ENCODE data around the gene NATD1.

Gene NATD1

DNA sequence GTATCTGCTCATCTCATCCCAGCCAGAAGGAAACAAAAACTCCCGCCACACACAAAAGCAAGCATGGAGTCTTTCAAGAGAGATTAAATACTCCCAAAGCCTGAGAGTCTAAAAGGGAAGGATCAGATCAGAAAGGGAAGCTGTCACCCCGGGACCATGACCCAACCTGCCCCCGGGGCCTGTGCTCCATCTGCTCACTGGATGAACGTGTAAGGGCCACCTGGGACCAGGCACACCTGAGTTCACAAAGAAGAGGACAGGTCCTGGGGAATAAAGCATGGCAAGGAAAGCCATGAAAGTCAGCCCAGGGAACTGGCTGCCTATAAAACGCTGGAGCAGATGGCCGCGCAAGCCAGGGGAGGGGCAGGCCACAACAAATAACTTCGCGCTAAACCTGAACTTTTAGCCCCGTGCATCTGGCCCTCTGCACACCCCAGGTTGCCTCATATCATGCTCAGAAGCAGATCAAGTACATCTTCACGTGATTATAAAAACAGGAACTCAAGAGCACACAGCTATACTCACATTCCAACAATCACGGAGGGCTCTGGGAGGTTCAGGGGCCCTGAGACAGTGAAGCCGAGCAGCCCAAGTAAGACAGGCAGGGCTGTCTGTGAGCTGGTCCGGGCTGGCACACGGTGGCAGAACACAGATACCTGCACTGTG lies 42.7 kb downstream of the NATD1 start:
- H3K4me3 ChIP-seq (ENCODE audit: extremely low read depth, insufficient read depth, low read length, poor library complexity, severe bottlenecking) = no peak overlapping the region
- no peak overlapping the region for H3K27ac ChIP-seq (ENCODE audit: low read depth, low read length, severe bottlenecking)
- no peaks in the 10 kb centered on the region for H3K9me3 ChIP-seq (ENCODE audit: control insufficient read depth, low read length)
- H3K4me1 ChIP-seq (ENCODE audit: control insufficient read depth, insufficient read depth, low read length, poor library complexity, severe bottlenecking) = peaks cover 14% of the 10 kb centered on the region
- H3K36me3 ChIP-seq (ENCODE audit: control insufficient read depth, insufficient read depth, low read length) = peaks cover 35% of the 10 kb centered on the region
- WGBS, 2 experiments (ENCODE audit: insufficient coverage in 2 of 2) = 96 to 100% methylated on average over 14 of the region's 15 CpGs

DNA sequence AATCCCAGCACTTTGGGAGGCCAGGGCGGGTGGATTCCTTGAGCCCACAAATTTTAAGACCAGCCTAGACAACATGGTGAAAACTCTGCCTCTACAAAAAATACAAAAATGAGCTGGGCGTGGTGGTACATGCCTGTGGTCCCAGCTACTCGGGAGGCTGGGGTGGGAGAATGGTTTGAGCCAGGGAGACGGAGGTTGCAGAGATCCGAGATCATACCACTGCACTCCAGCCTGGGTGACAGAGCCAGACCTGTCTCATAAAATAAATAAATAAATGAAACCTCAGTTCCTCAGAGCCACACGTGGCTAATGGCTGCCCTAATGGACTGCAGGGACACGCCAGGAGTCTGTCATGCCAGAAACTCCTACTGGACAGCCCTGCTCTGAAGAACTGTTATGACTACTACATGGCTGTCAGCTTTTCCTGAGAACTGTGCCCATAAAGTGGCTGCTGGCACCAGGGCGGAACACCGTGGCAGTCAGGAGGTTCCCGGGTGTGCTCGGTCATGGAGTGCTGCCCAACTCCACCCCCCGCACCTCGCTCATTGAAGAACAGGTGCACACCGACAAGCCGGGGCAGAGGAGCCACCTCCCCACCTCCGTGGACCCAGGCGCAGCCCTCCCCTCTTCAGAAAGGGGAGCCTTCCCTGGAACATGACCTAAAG lies 43.6 kb downstream of the NATD1 start:
- Histone ChIP-seq H3K9me3 (ENCODE audit: control insufficient read depth, low read length) (no peaks in the 10 kb centered on the region), H3K4me3 (ENCODE audit: extremely low read depth, insufficient read depth, low read length, poor library complexity, severe bottlenecking) (no peak overlapping the region), H3K36me3 (ENCODE audit: control insufficient read depth, insufficient read depth, low read length) (peaks cover 35% of the 10 kb centered on the region), H3K4me1 (ENCODE audit: control insufficient read depth, insufficient read depth, low read length, poor library complexity, severe bottlenecking) (peaks cover 12% of the 10 kb centered on the region), H3K27ac (ENCODE audit: low read depth, low read length, severe bottlenecking) (no peak overlapping the region)
- 93 to 94% methylated on average over 13 to 17 of the region's 17 CpGs for WGBS, 2 experiments (ENCODE audit: insufficient coverage in 2 of 2)

DNA sequence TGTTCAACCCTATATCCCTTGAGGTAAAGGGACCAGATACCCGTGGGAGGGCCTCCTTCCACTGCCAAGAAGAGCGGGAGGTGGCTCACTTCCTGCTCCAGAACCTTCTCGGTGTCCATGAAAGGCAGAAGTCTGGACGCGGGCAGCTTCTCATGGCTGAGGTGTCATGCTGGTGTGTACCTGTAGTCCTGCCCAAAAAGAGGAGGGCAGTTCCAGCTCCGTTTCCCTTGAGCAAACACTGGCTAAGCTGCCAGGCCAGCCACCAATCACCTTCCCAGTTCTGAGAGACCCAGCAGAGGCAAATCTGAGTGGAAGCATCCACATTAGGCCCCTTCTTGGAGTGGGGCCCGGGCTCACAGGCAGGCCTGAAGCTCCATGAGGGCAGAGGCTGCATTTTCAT lies 44.9 kb downstream of the NATD1 start:
- peaks cover 12% of the 10 kb centered on the region for H3K4me1 ChIP-seq (ENCODE audit: control insufficient read depth, insufficient read depth, low read length, poor library complexity, severe bottlenecking)
- H3K36me3 ChIP-seq (ENCODE audit: control insufficient read depth, insufficient read depth, low read length) = peaks cover 40% of the 10 kb centered on the region
- H3K9me3 ChIP-seq (ENCODE audit: control insufficient read depth, low read length) = no peaks in the 10 kb centered on the region
- 94 to 95% methylated on average over 7 of the region's 7 CpGs for WGBS, 2 experiments (ENCODE audit: insufficient coverage in 2 of 2)
- H3K4me3 ChIP-seq (ENCODE audit: extremely low read depth, insufficient read depth, low read length, poor library complexity, severe bottlenecking) = no peak overlapping the region
- H3K27ac ChIP-seq (ENCODE audit: low read depth, low read length, severe bottlenecking) = no peak overlapping the region

DNA sequence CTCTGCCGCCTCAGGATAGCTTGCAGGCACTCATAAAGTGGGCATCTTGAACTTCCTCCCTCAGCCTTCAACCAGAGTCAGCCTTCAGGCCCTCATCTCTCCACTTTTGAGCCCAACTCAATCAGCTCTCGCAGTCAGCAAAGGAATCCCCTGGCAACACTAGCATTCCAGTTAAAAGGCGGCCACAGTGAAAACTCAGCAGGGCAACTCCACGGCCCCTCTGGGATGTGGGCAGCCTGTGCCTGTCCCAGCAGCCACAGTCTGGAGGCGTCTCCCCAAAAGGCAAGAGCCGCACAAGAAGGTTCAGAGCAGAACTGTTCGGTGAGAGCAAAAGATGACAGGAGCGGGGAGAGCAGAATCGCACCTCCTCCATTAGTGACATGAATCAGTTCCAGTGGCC lies 48.3 kb downstream of the NATD1 start:
- H3K4me3 ChIP-seq (ENCODE audit: extremely low read depth, insufficient read depth, low read length, poor library complexity, severe bottlenecking) = no peak overlapping the region
- H3K36me3 ChIP-seq (ENCODE audit: control insufficient read depth, insufficient read depth, low read length) = peaks cover 54% of the 10 kb centered on the region
- peaks cover 9% of the 10 kb centered on the region for H3K4me1 ChIP-seq (ENCODE audit: control insufficient read depth, insufficient read depth, low read length, poor library complexity, severe bottlenecking)
- 79 to 96% methylated on average over 3 to 4 of the region's 9 CpGs for WGBS, 2 experiments (ENCODE audit: insufficient coverage in 2 of 2)
- no peak overlapping the region for H3K27ac ChIP-seq (ENCODE audit: low read depth, low read length, severe bottlenecking)
- no peaks in the 10 kb centered on the region for H3K9me3 ChIP-seq (ENCODE audit: control insufficient read depth, low read length)

DNA sequence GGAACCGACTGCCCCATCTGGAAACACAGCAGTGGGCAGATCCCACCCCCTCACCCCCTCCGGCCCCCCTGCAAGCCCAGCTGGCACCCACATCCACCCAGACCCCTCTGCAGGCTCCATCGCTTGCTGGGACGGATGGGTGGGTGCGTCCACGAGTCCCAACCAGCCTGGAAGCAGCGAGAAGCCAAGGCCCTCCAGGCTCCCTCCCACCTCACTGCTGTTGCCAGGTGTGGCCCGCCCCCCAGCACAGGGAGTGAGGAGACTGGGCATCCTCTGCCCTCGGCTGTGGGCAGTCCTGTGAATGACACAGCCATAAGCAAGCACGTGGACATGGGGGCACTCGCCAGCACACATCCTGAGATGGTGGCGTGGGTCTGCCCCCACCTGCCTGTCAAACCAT lies 50.7 kb downstream of the NATD1 start:
- H3K9me3 ChIP-seq (ENCODE audit: control insufficient read depth, low read length) = no peaks in the 10 kb centered on the region
- peaks cover 14% of the 10 kb centered on the region for H3K4me1 ChIP-seq (ENCODE audit: control insufficient read depth, insufficient read depth, low read length, poor library complexity, severe bottlenecking)
- H3K36me3 ChIP-seq (ENCODE audit: control insufficient read depth, insufficient read depth, low read length) = peaks cover 48% of the 10 kb centered on the region
- 90 to 99% methylated on average over 9 to 10 of the region's 12 CpGs for WGBS, 2 experiments (ENCODE audit: insufficient coverage in 2 of 2)
- no peak overlapping the region for H3K27ac ChIP-seq (ENCODE audit: low read depth, low read length, severe bottlenecking)
- no peak overlapping the region for H3K4me3 ChIP-seq (ENCODE audit: extremely low read depth, insufficient read depth, low read length, poor library complexity, severe bottlenecking)

DNA sequence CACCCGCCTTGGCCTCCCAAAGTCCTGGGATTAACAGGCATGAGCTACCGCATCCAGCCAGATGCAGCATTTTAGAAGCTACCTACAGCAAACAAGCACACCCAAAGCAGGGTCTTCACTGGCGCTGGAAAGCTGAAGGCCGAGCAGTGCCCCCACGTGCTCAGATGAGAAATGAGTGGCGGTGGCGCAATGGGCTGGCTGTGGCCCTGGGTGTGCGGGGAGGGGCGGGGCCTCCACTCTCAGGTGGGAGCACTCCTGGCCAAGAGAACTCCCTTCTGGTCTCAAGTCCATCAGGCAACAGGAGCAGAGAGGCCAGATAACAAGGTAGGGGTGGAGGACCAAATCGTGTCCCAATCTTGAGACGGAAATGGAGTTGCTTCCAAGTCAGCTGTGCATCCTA lies 51.3 kb downstream of the NATD1 start:
- H3K36me3 ChIP-seq (ENCODE audit: control insufficient read depth, insufficient read depth, low read length) = peaks cover 54% of the 10 kb centered on the region
- H3K27ac ChIP-seq (ENCODE audit: low read depth, low read length, severe bottlenecking) = no peak overlapping the region
- no peaks in the 10 kb centered on the region for H3K9me3 ChIP-seq (ENCODE audit: control insufficient read depth, low read length)
- no peak overlapping the region for H3K4me3 ChIP-seq (ENCODE audit: extremely low read depth, insufficient read depth, low read length, poor library complexity, severe bottlenecking)
- 91 to 98% methylated on average over 10 to 11 of the region's 11 CpGs for WGBS, 2 experiments (ENCODE audit: insufficient coverage in 2 of 2)
- H3K4me1 ChIP-seq (ENCODE audit: control insufficient read depth, insufficient read depth, low read length, poor library complexity, severe bottlenecking) = peaks cover 14% of the 10 kb centered on the region

DNA sequence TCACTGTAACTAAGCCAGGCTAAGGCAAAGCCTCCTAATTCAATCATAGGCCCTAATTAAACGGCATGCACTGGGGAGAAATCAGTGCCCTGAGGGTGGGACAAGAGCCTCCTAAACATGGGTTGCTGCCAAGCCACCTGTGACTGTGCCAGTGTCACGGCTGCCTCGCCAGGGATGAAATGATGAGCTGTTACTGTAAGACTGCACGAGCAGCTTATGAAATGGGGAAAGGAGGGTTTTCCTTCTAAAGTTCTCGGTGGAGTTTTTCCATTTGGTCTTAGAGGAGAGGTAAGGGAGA lies 52.0 kb downstream of the NATD1 start:
- peaks cover 61% of the 10 kb centered on the region for H3K36me3 ChIP-seq (ENCODE audit: control insufficient read depth, insufficient read depth, low read length)
- no peak overlapping the region for H3K4me3 ChIP-seq (ENCODE audit: extremely low read depth, insufficient read depth, low read length, poor library complexity, severe bottlenecking)
- H3K4me1 ChIP-seq (ENCODE audit: control insufficient read depth, insufficient read depth, low read length, poor library complexity, severe bottlenecking) = peaks cover 14% of the 10 kb centered on the region
- H3K27ac ChIP-seq (ENCODE audit: low read depth, low read length, severe bottlenecking) = no peak overlapping the region
- no peaks in the 10 kb centered on the region for H3K9me3 ChIP-seq (ENCODE audit: control insufficient read depth, low read length)
- 97 to 98% methylated on average over 4 to 5 of the region's 5 CpGs for WGBS, 2 experiments (ENCODE audit: insufficient coverage in 2 of 2)

DNA sequence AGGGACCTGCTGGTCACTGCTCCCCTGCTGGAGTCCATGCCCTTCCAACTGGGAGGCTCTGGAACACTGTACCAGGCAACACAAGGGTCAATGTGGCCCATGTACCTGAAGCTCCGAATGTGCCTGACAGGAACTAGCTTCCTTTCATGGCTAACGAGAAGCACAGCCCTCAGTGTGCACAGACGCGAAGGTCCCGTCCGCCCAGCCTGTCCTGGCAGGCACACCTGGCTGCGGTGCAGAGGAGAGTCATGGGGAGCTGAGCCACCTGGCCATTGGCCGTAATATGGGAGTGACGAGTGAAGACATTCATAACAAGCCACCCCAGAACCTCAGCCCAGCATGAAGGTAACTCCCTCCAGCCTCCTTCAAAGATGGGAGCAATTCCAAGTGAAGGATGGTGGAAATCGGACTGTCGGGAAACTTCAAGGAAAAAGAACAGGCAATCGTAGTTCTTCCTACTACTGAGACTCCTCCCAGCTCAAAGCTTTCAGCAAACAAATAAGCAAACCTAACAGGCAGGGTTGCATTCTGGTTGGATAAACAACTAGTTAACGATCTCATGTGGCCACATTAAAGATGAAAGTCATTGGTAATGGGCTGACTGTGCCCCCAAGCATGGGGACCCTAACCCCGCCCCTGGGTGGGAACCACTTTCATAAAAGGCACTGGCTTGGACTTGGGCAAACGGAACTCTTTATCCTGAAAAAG lies 52.5 kb downstream of the NATD1 start:
- Histone ChIP-seq H3K27ac (ENCODE audit: low read depth, low read length, severe bottlenecking) (no peak overlapping the region), H3K4me3 (ENCODE audit: extremely low read depth, insufficient read depth, low read length, poor library complexity, severe bottlenecking) (no peak overlapping the region), H3K4me1 (ENCODE audit: control insufficient read depth, insufficient read depth, low read length, poor library complexity, severe bottlenecking) (peaks cover 14% of the 10 kb centered on the region), H3K36me3 (ENCODE audit: control insufficient read depth, insufficient read depth, low read length) (peaks cover 66% of the 10 kb centered on the region), H3K9me3 (ENCODE audit: control insufficient read depth, low read length) (no peaks in the 10 kb centered on the region)
- 94 to 96% methylated on average over 12 to 15 of the region's 15 CpGs for WGBS, 2 experiments (ENCODE audit: insufficient coverage in 2 of 2)

DNA sequence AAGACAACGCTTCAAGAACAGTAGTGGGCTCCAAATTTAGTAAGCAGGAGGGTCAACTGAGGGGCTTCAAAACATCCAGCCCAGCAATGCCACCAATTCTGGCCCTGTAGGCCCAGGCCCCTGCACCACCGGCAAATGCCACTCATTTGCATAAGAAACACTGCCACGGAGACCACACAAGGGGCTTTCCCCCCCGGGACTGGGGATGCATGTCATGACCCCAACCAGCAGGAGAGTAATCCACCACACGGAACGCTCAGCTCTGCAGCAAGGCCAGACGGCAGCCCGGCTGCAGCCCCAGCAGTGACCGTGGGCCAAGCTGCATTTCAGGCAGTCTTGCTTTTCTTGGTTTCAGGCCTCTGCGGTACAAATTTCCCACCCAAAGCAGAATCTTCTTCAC lies 53.4 kb downstream of the NATD1 start:
- H3K9me3 ChIP-seq (ENCODE audit: control insufficient read depth, low read length) = no peaks in the 10 kb centered on the region
- H3K4me1 ChIP-seq (ENCODE audit: control insufficient read depth, insufficient read depth, low read length, poor library complexity, severe bottlenecking) = peaks cover 14% of the 10 kb centered on the region
- no peak overlapping the region for H3K4me3 ChIP-seq (ENCODE audit: extremely low read depth, insufficient read depth, low read length, poor library complexity, severe bottlenecking)
- peak overlapping the region; percentile 30 for H3K27ac ChIP-seq (ENCODE audit: low read depth, low read length, severe bottlenecking)
- WGBS, 2 experiments (ENCODE audit: insufficient coverage in 2 of 2) = 46 to 52% methylated on average over 8 to 9 of the region's 10 CpGs
- peaks cover 72% of the 10 kb centered on the region for H3K36me3 ChIP-seq (ENCODE audit: control insufficient read depth, insufficient read depth, low read length)

DNA sequence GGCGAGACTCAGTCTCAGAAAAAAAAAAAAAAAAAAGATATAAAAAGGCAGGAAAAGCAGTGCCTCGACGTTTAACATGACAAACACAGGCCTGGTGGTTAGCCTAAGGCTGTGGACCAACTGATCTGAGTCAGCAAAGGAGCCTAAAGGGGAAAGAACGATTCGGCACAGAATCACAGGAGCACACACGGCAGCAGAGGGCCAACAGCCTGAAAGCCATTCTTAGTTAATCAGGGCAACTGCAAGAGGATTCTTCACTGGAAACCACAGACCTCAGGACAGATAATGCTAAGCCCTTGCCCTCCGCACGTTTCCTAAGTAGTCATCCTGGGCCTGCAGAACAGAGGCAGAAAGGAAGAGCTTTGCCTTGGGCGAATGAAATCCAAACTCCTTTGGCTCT lies 53.9 kb downstream of the NATD1 start:
- H3K36me3 ChIP-seq (ENCODE audit: control insufficient read depth, insufficient read depth, low read length) = peaks cover 75% of the 10 kb centered on the region

DNA sequence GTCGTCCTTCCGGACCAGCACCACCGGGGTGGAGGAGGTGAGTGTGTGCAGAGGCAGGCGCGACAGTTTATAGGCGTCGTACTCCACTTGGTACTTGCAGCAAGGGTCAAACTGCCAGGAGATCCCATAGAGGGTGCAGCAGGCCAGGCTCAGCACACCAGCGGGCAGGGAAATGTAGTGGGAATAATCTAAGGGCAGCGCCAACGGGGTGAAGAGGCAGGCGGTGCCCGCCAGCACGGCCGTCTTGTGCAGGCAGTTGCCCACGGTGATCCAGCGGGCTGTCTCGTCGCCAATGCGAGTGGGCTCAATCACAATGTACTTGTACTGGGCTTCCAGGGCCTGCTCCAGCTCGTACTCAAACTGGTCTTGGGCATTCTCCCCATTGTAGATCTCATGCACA lies 54.8 kb downstream of the NATD1 start:
- WGBS, 2 experiments (ENCODE audit: insufficient coverage in 2 of 2) = 97% methylated on average over 17 to 19 of the region's 20 CpGs
- peaks cover 80% of the 10 kb centered on the region for H3K36me3 ChIP-seq (ENCODE audit: control insufficient read depth, insufficient read depth, low read length)
- H3K4me1 ChIP-seq (ENCODE audit: control insufficient read depth, insufficient read depth, low read length, poor library complexity, severe bottlenecking) = peaks cover 14% of the 10 kb centered on the region
- H3K9me3 ChIP-seq (ENCODE audit: control insufficient read depth, low read length) = no peaks in the 10 kb centered on the region
- H3K4me3 ChIP-seq (ENCODE audit: extremely low read depth, insufficient read depth, low read length, poor library complexity, severe bottlenecking) = no peak overlapping the region
- H3K27ac ChIP-seq (ENCODE audit: low read depth, low read length, severe bottlenecking) = no peak overlapping the region

More for the DNA sequence above, 53.9 kb downstream of the NATD1 start:
- H3K4me3 ChIP-seq (ENCODE audit: extremely low read depth, insufficient read depth, low read length, poor library complexity, severe bottlenecking) = no peak overlapping the region
- H3K9me3 ChIP-seq (ENCODE audit: control insufficient read depth, low read length) = no peaks in the 10 kb centered on the region
- 57 to 65% methylated on average over 6 to 9 of the region's 9 CpGs for WGBS, 2 experiments (ENCODE audit: insufficient coverage in 2 of 2)
- H3K4me1 ChIP-seq (ENCODE audit: control insufficient read depth, insufficient read depth, low read length, poor library complexity, severe bottlenecking) = peaks cover 14% of the 10 kb centered on the region
- peak overlapping the region; percentile 30 for H3K27ac ChIP-seq (ENCODE audit: low read depth, low read length, severe bottlenecking)
